HepG2 (cell line): Measurements from ENCODE around the gene KIFAP3. TPM values are rescaled to one million over a fixed set of nuclear protein-coding genes. Genes with fewer than 3 reads are reported as not detected.

Source experiments
- ARNT ChIP-seq: fragments of 450-650 bp; IDR thresholded peaks from 2 replicates; pipeline ENCODE4 v1.6.1; 2017
- ATM ChIP-seq: fragments of 450-650 bp; IDR thresholded peaks from 2 replicates; pipeline ENCODE4 v1.7.1; 2017; ENCODE audit warnings: mild to moderate bottlenecking, borderline replicate concordance
- HOXA9 ChIP-seq: sonication (generic); formaldehyde crosslinking; IDR thresholded peaks from 2 replicates; pipeline ENCODE4 v1.8.1; 2022; ENCODE audit warnings: missing genetic modification reagents, mild to moderate bottlenecking, moderate library complexity, borderline replicate concordance
- ISL2 ChIP-seq: sonication (generic); formaldehyde crosslinking; IDR thresholded peaks from 2 replicates; pipeline ENCODE4 v1.5.0; 2020; ENCODE audit warnings: missing genetic modification reagents
- ISX ChIP-seq: sonication (generic); formaldehyde crosslinking; conservative IDR thresholded peaks from 2 replicates; pipeline ENCODE4 v1.5.0; 2020; ENCODE audit warnings: missing genetic modification reagents
- NFE2 ChIP-seq: sonication (generic); formaldehyde crosslinking; IDR thresholded peaks from 2 replicates; pipeline ENCODE4 v1.4.0; 2020; ENCODE audit warnings: missing genetic modification reagents
- SPEN ChIP-seq: sonication (generic); formaldehyde crosslinking; IDR thresholded peaks from 2 replicates; pipeline ENCODE4 v1.5.1; 2020; ENCODE audit warnings: low read depth, mild to moderate bottlenecking, missing genetic modification reagents
- ZNF530 ChIP-seq: sonication (generic); formaldehyde crosslinking; IDR thresholded peaks from 2 replicates; pipeline ENCODE4 v1.5.0; 2020; ENCODE audit warnings: low read depth, mild to moderate bottlenecking, missing genetic modification reagents
- polyA plus RNA-seq, 8 experiments: library from polyadenylated mRNA; depleted of rRNA in 3 of 8; stranded (reverse) in 7 of 8; unstranded in 1 of 8; fragments of >200 nt; fragmentation: Illumina TruSeq in 4 of 8; extraction: Trizol in 4 of 8; gene quantifications; 2 replicates each; pipeline versions ENCODE4 v1.2.1 to v1.2.3, GENCODE V29; 2011 to 2016; ENCODE audit warnings: low read depth in 4 of 8, missing spikeins in 1 of 8, mixed read lengths in 1 of 8; ENCODE audit not compliant: insufficient read depth in 1 of 8
- total RNA-seq, 5 experiments: library from RNA; depleted of rRNA; stranded (reverse); fragments of >200 nt; fragmentation: Illumina TruSeq; extraction: Trizol; gene quantifications; 2 replicates each; pipeline ENCODE4 v1.2.3, GENCODE V29; 2016; ENCODE audit warnings: low read depth in 1 of 5
- TF ChIP-seq, protein P1 (sequence below): conservative IDR thresholded peaks from 2 replicates; pipeline ENCODE4 v1.6.1; 2018; ENCODE audit warnings: missing genetic modification reagents
- TF ChIP-seq, protein P2 (sequence below): sonication (generic); formaldehyde crosslinking; IDR thresholded peaks from 2 replicates; pipeline ENCODE4 v1.4.0; 2020; ENCODE audit warnings: missing genetic modification reagents
- TF ChIP-seq, protein P3 (sequence below): sonication (generic); formaldehyde crosslinking; IDR thresholded peaks from 2 replicates; pipeline ENCODE4 v1.4.0; 2020; ENCODE audit warnings: mild to moderate bottlenecking, low read depth, missing genetic modification reagents
- TF ChIP-seq, protein P4 (sequence below): sonication (generic); formaldehyde crosslinking; IDR thresholded peaks from 2 replicates; pipeline ENCODE4 v1.9.0; 2021; ENCODE audit warnings: missing genetic modification reagents, borderline replicate concordance
- TF ChIP-seq, protein P5 (sequence below): sonication (generic); formaldehyde crosslinking; IDR thresholded peaks from 2 replicates; pipeline ENCODE4 v1.5.1; 2020; ENCODE audit warnings: mild to moderate bottlenecking, missing genetic modification reagents, borderline replicate concordance
- TF ChIP-seq, protein P6 (sequence below): sonication (generic); formaldehyde crosslinking; IDR thresholded peaks from 2 replicates; pipeline ENCODE4 v1.8.0; 2022; ENCODE audit warnings: mild to moderate bottlenecking, missing genetic modification reagents, moderate library complexity

KIFAP3 gene
- total and polyA plus RNA-seq, 2 of the 13 experiments (the other 11 are each of a cell fraction or from before 2014, with no cell fraction given): 3.4 to 10.0 TPM

DNA sequence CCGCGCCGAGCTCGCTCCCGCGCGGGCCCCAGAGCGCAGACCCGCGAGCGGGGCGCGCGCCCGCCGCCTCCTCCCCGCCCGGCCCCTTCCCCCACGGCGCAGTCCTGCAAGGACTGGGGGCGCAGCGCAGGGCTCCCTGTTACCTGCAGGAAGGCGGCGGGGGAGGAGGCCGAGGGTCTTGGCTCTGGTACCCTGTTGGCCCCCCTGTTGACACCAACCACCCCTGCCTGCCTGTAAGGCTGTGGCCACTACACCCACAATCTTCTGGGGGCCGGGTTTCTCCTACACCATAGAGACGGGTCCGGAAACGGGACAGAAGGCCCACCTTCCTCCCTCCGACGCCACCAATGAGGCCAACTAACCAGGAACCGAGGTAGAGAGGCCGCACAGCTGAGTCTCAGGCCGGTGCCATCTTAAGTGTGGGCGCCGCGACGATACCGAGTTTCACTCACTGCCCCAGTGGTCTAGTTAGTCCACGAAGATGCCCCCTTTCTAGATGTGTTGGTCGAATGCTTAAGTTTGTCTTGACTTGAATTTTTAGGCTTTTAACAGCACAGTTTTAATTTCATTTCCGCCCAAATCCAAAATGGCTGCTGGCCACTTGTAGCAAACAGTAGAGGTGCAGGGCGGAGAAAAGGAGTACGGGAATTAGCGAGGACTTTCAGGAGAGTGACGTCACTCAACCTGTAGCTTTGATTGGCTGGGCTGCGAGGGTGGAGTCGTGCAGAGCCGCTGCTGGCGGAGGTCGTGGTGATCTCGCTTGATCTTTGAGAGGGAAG, 180.7 kb downstream of the KIFAP3 start, which contains the start of gene SCYL3 (continued):
- TF ChIP-seq, protein P1, sequence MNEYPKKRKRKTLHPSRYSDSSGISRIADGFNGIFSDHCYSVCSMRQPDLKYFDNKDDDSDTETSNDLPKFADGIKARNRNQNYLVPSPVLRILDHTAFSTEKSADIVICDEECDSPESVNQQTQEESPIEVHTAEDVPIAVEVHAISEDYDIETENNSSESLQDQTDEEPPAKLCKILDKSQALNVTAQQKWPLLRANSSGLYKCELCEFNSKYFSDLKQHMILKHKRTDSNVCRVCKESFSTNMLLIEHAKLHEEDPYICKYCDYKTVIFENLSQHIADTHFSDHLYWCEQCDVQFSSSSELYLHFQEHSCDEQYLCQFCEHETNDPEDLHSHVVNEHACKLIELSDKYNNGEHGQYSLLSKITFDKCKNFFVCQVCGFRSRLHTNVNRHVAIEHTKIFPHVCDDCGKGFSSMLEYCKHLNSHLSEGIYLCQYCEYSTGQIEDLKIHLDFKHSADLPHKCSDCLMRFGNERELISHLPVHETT: peak; percentile 32; the same call in 1 of the 2 replicates
- TF ChIP-seq, protein P2, sequence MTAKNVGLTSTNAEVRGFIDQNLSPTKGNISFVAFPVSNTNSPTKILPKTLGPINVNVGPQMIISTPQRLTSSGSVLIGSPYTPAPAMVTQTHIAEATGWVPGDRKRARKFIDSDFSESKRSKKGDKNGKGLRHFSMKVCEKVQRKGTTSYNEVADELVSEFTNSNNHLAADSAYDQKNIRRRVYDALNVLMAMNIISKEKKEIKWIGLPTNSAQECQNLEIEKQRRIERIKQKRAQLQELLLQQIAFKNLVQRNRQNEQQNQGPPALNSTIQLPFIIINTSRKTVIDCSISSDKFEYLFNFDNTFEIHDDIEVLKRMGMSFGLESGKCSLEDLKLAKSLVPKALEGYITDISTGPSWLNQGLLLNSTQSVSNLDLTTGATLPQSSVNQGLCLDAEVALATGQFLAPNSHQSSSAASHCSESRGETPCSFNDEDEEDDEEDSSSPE (CRISPR knock-in tag): 0 out of 2 replicates have a peak, but pooled peaks have one; percentile 17
- TF ChIP-seq ARNT (no peak), ISX (CRISPR knock-in tag) (no peak), ATM (no peak), ISL2 (CRISPR knock-in tag) (no peak; the same call in 1 of the 2 replicates), NFE2 (no peak), ZNF530 (CRISPR knock-in tag) (no peak), HOXA9 (no peak), SPEN (peak; percentile 81)
- TF ChIP-seq, protein P3, sequence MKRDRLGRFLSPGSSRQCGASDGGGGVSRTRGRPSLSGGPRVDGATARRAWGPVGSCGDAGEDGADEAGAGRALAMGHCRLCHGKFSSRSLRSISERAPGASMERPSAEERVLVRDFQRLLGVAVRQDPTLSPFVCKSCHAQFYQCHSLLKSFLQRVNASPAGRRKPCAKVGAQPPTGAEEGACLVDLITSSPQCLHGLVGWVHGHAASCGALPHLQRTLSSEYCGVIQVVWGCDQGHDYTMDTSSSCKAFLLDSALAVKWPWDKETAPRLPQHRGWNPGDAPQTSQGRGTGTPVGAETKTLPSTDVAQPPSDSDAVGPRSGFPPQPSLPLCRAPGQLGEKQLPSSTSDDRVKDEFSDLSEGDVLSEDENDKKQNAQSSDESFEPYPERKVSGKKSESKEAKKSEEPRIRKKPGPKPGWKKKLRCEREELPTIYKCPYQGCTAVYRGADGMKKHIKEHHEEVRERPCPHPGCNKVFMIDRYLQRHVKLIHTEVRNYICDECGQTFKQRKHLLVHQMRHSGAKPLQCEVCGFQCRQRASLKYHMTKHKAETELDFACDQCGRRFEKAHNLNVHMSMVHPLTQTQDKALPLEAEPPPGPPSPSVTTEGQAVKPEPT (CRISPR knock-in tag): no peak
- TF ChIP-seq, protein P4, sequence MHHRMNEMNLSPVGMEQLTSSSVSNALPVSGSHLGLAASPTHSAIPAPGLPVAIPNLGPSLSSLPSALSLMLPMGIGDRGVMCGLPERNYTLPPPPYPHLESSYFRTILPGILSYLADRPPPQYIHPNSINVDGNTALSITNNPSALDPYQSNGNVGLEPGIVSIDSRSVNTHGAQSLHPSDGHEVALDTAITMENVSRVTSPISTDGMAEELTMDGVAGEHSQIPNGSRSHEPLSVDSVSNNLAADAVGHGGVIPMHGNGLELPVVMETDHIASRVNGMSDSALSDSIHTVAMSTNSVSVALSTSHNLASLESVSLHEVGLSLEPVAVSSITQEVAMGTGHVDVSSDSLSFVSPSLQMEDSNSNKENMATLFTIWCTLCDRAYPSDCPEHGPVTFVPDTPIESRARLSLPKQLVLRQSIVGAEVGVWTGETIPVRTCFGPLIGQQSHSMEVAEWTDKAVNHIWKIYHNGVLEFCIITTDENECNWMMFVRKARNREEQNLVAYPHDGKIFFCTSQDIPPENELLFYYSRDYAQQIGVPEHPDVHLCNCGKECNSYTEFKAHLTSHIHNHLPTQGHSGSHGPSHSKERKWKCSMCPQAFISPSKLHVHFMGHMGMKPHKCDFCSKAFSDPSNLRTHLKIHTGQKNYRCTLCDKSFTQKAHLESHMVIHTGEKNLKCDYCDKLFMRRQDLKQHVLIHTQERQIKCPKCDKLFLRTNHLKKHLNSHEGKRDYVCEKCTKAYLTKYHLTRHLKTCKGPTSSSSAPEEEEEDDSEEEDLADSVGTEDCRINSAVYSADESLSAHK (CRISPR knock-in tag): no peak
- TF ChIP-seq, protein P5, sequence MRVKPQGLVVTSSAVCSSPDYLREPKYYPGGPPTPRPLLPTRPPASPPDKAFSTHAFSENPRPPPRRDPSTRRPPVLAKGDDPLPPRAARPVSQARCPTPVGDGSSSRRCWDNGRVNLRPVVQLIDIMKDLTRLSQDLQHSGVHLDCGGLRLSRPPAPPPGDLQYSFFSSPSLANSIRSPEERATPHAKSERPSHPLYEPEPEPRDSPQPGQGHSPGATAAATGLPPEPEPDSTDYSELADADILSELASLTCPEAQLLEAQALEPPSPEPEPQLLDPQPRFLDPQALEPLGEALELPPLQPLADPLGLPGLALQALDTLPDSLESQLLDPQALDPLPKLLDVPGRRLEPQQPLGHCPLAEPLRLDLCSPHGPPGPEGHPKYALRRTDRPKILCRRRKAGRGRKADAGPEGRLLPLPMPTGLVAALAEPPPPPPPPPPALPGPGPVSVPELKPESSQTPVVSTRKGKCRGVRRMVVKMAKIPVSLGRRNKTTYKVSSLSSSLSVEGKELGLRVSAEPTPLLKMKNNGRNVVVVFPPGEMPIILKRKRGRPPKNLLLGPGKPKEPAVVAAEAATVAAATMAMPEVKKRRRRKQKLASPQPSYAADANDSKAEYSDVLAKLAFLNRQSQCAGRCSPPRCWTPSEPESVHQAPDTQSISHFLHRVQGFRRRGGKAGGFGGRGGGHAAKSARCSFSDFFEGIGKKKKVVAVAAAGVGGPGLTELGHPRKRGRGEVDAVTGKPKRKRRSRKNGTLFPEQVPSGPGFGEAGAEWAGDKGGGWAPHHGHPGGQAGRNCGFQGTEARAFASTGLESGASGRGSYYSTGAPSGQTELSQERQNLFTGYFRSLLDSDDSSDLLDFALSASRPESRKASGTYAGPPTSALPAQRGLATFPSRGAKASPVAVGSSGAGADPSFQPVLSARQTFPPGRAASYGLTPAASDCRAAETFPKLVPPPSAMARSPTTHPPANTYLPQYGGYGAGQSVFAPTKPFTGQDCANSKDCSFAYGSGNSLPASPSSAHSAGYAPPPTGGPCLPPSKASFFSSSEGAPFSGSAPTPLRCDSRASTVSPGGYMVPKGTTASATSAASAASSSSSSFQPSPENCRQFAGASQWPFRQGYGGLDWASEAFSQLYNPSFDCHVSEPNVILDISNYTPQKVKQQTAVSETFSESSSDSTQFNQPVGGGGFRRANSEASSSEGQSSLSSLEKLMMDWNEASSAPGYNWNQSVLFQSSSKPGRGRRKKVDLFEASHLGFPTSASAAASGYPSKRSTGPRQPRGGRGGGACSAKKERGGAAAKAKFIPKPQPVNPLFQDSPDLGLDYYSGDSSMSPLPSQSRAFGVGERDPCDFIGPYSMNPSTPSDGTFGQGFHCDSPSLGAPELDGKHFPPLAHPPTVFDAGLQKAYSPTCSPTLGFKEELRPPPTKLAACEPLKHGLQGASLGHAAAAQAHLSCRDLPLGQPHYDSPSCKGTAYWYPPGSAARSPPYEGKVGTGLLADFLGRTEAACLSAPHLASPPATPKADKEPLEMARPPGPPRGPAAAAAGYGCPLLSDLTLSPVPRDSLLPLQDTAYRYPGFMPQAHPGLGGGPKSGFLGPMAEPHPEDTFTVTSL (CRISPR knock-in tag): no peak
- TF ChIP-seq, protein P6, sequence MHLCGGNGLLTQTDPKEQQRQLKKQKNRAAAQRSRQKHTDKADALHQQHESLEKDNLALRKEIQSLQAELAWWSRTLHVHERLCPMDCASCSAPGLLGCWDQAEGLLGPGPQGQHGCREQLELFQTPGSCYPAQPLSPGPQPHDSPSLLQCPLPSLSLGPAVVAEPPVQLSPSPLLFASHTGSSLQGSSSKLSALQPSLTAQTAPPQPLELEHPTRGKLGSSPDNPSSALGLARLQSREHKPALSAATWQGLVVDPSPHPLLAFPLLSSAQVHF: no peak
